Panc1 (cell line): ENCODE measurements around the gene DPYD. TPM values are rescaled to one million over a fixed set of nuclear protein-coding genes. Genes with fewer than 3 reads are reported as not detected.

Source experiments
- ATAC-seq: fragments of 200-7000 bp; cut with Tn5 transposase; 2 replicates; pipeline ENCODE4 v1.9.1; 2020; ENCODE audit warnings: mild to moderate bottlenecking, moderate library complexity
- BruUV-seq: library from RNA; stranded (reverse); fragments of 400-500 nt; replicated peaks from 2 replicates; lab custom pipeline; 2021; lab: Mats Ljungman, UMichigan
- CTCF ChIA-PET: fragments of 300-600 bp; sonication (Branson Sonifier 250); formaldehyde crosslinking; loops from one replicate; lab custom pipeline; 2022; ENCODE audit warnings: antibody characterized with exemption; lab: Charles Lee
- POLR2A ChIA-PET: fragments of 300-600 bp; sonication (Branson Sonifier 250); formaldehyde crosslinking; loops from one replicate; lab custom pipeline; 2022; ENCODE audit warnings: antibody characterized with exemption; lab: Charles Lee
- DNase-seq: peaks from one replicate; pipeline ENCODE4 v3.0.0-alpha.2; 2010; ENCODE audit warnings: low read depth, low spot score
- H3K27ac ChIP-seq: 2 replicates; pipeline ENCODE4 v1.5.1; 2011; ENCODE audit warnings: mild to moderate bottlenecking, low read length, inconsistent platforms
- H3K27me3 ChIP-seq: fragments of 200-500 bp; sonication (Bioruptor generic); 2 replicates; pipeline ENCODE4 v1.6.0; 2014; ENCODE audit warnings: low read length, inconsistent platforms; ENCODE audit not compliant: control insufficient read depth, insufficient read depth
- H3K36me3 ChIP-seq: fragments of 200-500 bp; sonication (Bioruptor generic); 2 replicates; pipeline ENCODE4 v1.5.1; 2014; ENCODE audit warnings: inconsistent platforms, mild to moderate bottlenecking, low read length, moderate library complexity; ENCODE audit not compliant: control insufficient read depth, insufficient read depth
- H3K4me1 ChIP-seq: 2 replicates; pipeline ENCODE4 v1.5.1; 2011; ENCODE audit warnings: inconsistent platforms, mild to moderate bottlenecking, low read length, moderate library complexity; ENCODE audit not compliant: control insufficient read depth, insufficient read depth
- H3K4me3 ChIP-seq, 2 experiments: 2 replicates each; pipeline ENCODE4 v1.5.1; 2011 to 2012; ENCODE audit warnings: low read depth in 2 of 2, low read length in 2 of 2, mild to moderate bottlenecking in 2 of 2, inconsistent platforms in 1 of 2, moderate library complexity in 1 of 2
- H3K9me3 ChIP-seq: fragments of 200-500 bp; sonication (Bioruptor generic); 2 replicates; pipeline ENCODE4 v1.5.1; 2014; ENCODE audit warnings: low read depth, mild to moderate bottlenecking, inconsistent platforms, low read length, moderate library complexity; ENCODE audit not compliant: control insufficient read depth, insufficient read depth
- POLR2AphosphoS5 ChIP-seq: IDR thresholded peaks from 2 replicates; pipeline ENCODE4 v1.6.1; 2012; ENCODE audit warnings: mild to moderate bottlenecking, low read depth, low read length, moderate library complexity
- SIN3A ChIP-seq: IDR thresholded peaks from 2 replicates; pipeline ENCODE4 v1.6.1; 2012; ENCODE audit warnings: low read depth, mild to moderate bottlenecking, low read length, moderate library complexity, borderline replicate concordance; ENCODE audit not compliant: insufficient read depth
- TCF7L2 ChIP-seq: IDR thresholded peaks from 2 replicates; pipeline ENCODE4 v1.6.1; 2011; ENCODE audit warnings: mild to moderate bottlenecking, low read depth, low read length, inconsistent platforms
- in situ Hi-C: cut with HindIII; loops from 2 replicates; pipeline ENCODE4 v1.10.0; 2016; ENCODE audit warnings: low sequenced_read_pairs, low pct_unique_long_range_greater_than_20kb
- intact Hi-C: fragments of 100-400 bp; cut with micrococcal nuclease; formaldehyde crosslinking; loops from one replicate; pipeline ENCODE4 v1.10.0; 2022; ENCODE audit not compliant: unreplicated experiment
- total RNA-seq: library from RNA; stranded (reverse); gene quantifications from one replicate; pipeline ENCODE4 v1.2.1, GENCODE V29; 2021; ENCODE audit not compliant: unreplicated experiment
- TF ChIP-seq, protein P1 (sequence below): fragments of 450-650 bp; IDR thresholded peaks from 2 replicates; pipeline ENCODE4 v1.5.1; 2017; ENCODE audit warnings: mild to moderate bottlenecking
- TF ChIP-seq, protein P2 (sequence below), 2 experiments: IDR thresholded peaks; 2 replicates each; pipeline ENCODE4 v1.6.1; 2011 to 2012; ENCODE audit warnings: low read depth in 2 of 2, control low read depth in 1 of 2, low read length in 1 of 2, mild to moderate bottlenecking in 1 of 2, moderate library complexity in 1 of 2; ENCODE audit not compliant: insufficient read depth in 1 of 2

Gene DPYD
- total RNA-seq, 1 experiment from 2014 or later = 2.0 TPM

DNA sequence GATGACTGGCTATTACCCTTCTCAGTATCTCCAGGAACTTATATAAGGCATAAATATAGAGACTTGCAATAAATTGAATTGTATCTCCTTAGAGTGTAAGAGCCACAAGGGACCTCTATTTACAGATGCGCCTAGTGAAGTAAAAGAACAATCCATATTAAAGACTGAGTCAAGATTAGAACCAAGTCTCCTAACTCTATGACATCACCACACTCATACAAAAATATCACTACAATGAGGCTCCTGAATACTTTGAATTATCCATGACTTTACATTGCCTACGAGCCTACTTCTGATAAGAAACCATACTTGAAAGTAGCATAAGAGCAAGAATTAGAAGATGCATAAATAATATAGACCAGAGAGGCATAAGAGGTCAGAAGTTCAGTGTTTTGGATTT lies 18.8 kb downstream of the DPYD start:
- no peak overlapping the region for H3K27ac ChIP-seq
- H3K4me1 ChIP-seq = no peaks in the 10 kb centered on the region
- no peak overlapping the region for H3K4me3 ChIP-seq
- H3K36me3 ChIP-seq = no peaks in the 10 kb centered on the region
- no peak for ATAC-seq
- no peak for DNase-seq
- TF ChIP-seq POLR2AphosphoS5 (no peak), TCF7L2 (no peak), SIN3A (no peak)
- TF ChIP-seq, protein P1, sequence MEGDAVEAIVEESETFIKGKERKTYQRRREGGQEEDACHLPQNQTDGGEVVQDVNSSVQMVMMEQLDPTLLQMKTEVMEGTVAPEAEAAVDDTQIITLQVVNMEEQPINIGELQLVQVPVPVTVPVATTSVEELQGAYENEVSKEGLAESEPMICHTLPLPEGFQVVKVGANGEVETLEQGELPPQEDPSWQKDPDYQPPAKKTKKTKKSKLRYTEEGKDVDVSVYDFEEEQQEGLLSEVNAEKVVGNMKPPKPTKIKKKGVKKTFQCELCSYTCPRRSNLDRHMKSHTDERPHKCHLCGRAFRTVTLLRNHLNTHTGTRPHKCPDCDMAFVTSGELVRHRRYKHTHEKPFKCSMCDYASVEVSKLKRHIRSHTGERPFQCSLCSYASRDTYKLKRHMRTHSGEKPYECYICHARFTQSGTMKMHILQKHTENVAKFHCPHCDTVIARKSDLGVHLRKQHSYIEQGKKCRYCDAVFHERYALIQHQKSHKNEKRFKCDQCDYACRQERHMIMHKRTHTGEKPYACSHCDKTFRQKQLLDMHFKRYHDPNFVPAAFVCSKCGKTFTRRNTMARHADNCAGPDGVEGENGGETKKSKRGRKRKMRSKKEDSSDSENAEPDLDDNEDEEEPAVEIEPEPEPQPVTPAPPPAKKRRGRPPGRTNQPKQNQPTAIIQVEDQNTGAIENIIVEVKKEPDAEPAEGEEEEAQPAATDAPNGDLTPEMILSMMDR = no peak
- TF ChIP-seq, protein P2, sequence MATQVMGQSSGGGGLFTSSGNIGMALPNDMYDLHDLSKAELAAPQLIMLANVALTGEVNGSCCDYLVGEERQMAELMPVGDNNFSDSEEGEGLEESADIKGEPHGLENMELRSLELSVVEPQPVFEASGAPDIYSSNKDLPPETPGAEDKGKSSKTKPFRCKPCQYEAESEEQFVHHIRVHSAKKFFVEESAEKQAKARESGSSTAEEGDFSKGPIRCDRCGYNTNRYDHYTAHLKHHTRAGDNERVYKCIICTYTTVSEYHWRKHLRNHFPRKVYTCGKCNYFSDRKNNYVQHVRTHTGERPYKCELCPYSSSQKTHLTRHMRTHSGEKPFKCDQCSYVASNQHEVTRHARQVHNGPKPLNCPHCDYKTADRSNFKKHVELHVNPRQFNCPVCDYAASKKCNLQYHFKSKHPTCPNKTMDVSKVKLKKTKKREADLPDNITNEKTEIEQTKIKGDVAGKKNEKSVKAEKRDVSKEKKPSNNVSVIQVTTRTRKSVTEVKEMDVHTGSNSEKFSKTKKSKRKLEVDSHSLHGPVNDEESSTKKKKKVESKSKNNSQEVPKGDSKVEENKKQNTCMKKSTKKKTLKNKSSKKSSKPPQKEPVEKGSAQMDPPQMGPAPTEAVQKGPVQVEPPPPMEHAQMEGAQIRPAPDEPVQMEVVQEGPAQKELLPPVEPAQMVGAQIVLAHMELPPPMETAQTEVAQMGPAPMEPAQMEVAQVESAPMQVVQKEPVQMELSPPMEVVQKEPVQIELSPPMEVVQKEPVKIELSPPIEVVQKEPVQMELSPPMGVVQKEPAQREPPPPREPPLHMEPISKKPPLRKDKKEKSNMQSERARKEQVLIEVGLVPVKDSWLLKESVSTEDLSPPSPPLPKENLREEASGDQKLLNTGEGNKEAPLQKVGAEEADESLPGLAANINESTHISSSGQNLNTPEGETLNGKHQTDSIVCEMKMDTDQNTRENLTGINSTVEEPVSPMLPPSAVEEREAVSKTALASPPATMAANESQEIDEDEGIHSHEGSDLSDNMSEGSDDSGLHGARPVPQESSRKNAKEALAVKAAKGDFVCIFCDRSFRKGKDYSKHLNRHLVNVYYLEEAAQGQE (IDR thresholded peaks at IDR 0.05; ENCODE audit: insufficient read depth in 1 of 2, low read depth in 2 of 2, low read length in 1 of 2) = no peak
- no TSS peak for BruUV-seq
- intact Hi-C loops (no loop called here), in situ Hi-C loops (no loop called here)
- ChIA-PET POLR2A (no interaction called here), CTCF (no interaction called here)
- no peaks in the 10 kb centered on the region for H3K27me3 ChIP-seq
- no peaks in the 10 kb centered on the region for H3K9me3 ChIP-seq

DNA sequence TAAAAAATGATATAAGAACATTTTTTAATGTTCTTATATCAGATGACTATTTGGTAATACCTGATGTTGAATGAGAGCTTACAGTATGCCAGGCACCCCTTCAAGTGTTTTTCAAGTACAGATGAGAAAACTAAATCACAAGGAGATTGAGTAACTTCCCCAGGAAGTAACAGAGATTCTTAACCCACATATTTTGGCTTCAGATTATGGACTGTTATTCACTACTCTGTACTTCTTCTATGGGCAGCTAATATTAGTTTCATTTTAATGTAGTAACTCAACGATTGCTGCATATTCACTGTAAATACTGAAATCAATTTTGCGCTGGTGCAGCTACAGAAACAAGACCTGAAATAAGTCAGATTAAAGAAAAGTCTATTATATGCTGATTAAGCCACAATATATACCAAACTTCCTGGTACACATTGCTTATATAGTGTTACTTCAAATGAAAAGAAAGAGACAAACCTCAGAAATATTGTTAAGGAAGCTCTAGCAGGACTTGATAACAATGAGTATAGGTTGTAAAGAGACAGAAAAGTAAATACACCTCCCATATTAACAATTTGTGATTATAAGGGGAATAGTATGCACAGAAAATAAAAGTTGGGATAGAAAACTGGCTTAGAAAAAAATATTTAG lies 19.7 kb downstream of the DPYD start:
- Histone ChIP-seq H3K27ac (no peak overlapping the region), H3K9me3 (no peaks in the 10 kb centered on the region), H3K4me1 (no peaks in the 10 kb centered on the region), H3K27me3 (no peaks in the 10 kb centered on the region), H3K4me3 (no peak overlapping the region), H3K36me3 (no peaks in the 10 kb centered on the region)
- ChIA-PET CTCF (no interaction called here), POLR2A (no interaction called here)
- in situ Hi-C loops = no loop called here
- intact Hi-C loops = no loop called here
- ATAC-seq (no peak), DNase-seq (no peak)
- BruUV-seq = no TSS peak
- no peak for TF ChIP-seq POLR2AphosphoS5
- no peak for TF ChIP-seq SIN3A
- TF ChIP-seq, protein P1 = no peak
- TF ChIP-seq TCF7L2 = no peak
- TF ChIP-seq, protein P2 (IDR thresholded peaks at IDR 0.05; ENCODE audit: insufficient read depth in 1 of 2, low read depth in 2 of 2, low read length in 1 of 2) = no peak
